SU-DHL-6 (cell line): Measurements from ENCODE around the gene ERBB4.

Experiments used
- H2AFZ ChIP-seq: fragments of 200-600 bp; sonication (generic); 2 replicates; pipeline ENCODE4 v1.6.1; 2014; ENCODE audit warnings: low read depth, mild to moderate bottlenecking, moderate library complexity, mixed read lengths, antibody characterized with exemption, low read length; ENCODE audit not compliant: severe bottlenecking
- H3F3A ChIP-seq: fragments of 200-600 bp; shearing (Covaris generic); 2 replicates; pipeline ENCODE4 v1.6.0; 2016; ENCODE audit warnings: antibody characterized with exemption, mild to moderate bottlenecking; ENCODE audit not compliant: insufficient read depth
- H3K27ac ChIP-seq: fragments of 200-600 bp; sonication (generic); 2 replicates; pipeline ENCODE4 v1.5.1; 2016; ENCODE audit warnings: low read depth, mild to moderate bottlenecking, low read length, moderate library complexity, mixed read lengths
- H3K27me3 ChIP-seq: fragments of 200-600 bp; sonication (generic), shearing (Covaris generic); 2 replicates; pipeline ENCODE4 v1.6.0; 2014; ENCODE audit warnings: mild to moderate bottlenecking, low read length
- H3K36me3 ChIP-seq: fragments of 200-600 bp; sonication (generic); 2 replicates; pipeline ENCODE4 v1.6.1; 2014; ENCODE audit warnings: mild to moderate bottlenecking, low read length, mixed read lengths
- H3K4me2 ChIP-seq: fragments of 300-600, 200-600 bp; shearing (Covaris generic), sonication (generic); 2 replicates; pipeline ENCODE4 v1.6.0; 2014; ENCODE audit warnings: low read length, low read depth, mild to moderate bottlenecking; ENCODE audit not compliant: poor library complexity, severe bottlenecking
- H3K4me3 ChIP-seq: fragments of 200-600 bp; sonication (generic); 2 replicates; pipeline ENCODE4 v1.5.1; 2014; ENCODE audit warnings: antibody characterized with exemption, low read length, mild to moderate bottlenecking, mixed read lengths; ENCODE audit not compliant: insufficient read depth, poor library complexity, severe bottlenecking
- H3K79me2 ChIP-seq: fragments of 200-600 bp; sonication (generic); 2 replicates; pipeline ENCODE4 v1.6.1; 2014; ENCODE audit warnings: mild to moderate bottlenecking, low read length, moderate library complexity; ENCODE audit not compliant: insufficient read depth
- H3K9ac ChIP-seq: fragments of 200-600 bp; sonication (generic); 2 replicates; pipeline ENCODE4 v1.7.0; 2014; ENCODE audit warnings: mild to moderate bottlenecking, low read length
- H3K9me2 ChIP-seq: fragments of 200-600 bp; sonication (generic); replicated peaks from 2 replicates; pipeline ENCODE4 v1.6.1; 2014; ENCODE audit warnings: low read length; ENCODE audit not compliant: insufficient read depth
- H3K9me3 ChIP-seq: fragments of 200-600 bp; sonication (generic); 2 replicates; pipeline ENCODE4 v1.6.1; 2014; ENCODE audit warnings: low read length, mixed read lengths; ENCODE audit not compliant: insufficient read depth
- H4K20me1 ChIP-seq: fragments of 200-600 bp; sonication (generic); 2 replicates; pipeline ENCODE4 v1.6.1; 2014; ENCODE audit warnings: low read depth, mild to moderate bottlenecking, antibody characterized with exemption, low read length, moderate library complexity, mixed read lengths
- EZH2phosphoT487 ChIP-seq: fragments of 200-600 bp; sonication (generic), shearing (Covaris generic); conservative IDR thresholded peaks from 2 replicates; pipeline ENCODE4 v1.6.1; 2018; ENCODE audit warnings: mild to moderate bottlenecking, antibody characterized with exemption, low read length, moderate library complexity, mixed read lengths
- TF ChIP-seq, protein P1 (sequence below): fragments of 200-600 bp; sonication (generic); IDR thresholded peaks from one replicate; pipeline ENCODE4 v1.5.1; 2017; ENCODE audit warnings: antibody characterized with exemption, mild to moderate bottlenecking, low read length, moderate library complexity; ENCODE audit not compliant: insufficient read depth, poor library complexity, severe bottlenecking

The ERBB4 gene

GRCh38 chr2:211512806-211513205 lies 1025.8 kb downstream of the ERBB4 start:
- H3K27ac ChIP-seq: no peak overlapping the region
- no peak overlapping the region for H3K4me3 ChIP-seq
- no peak overlapping the region for H3K4me2 ChIP-seq
- H2AFZ ChIP-seq: no peak overlapping the region
- H3K36me3 ChIP-seq: no peaks in the 10 kb centered on the region
- no peaks in the 10 kb centered on the region for H3K9me3 ChIP-seq
- H4K20me1 ChIP-seq: no peaks in the 10 kb centered on the region
- H3F3A ChIP-seq: no peaks in the 10 kb centered on the region
- H3K27me3 ChIP-seq: no peaks in the 10 kb centered on the region
- no peaks in the 10 kb centered on the region for H3K79me2 ChIP-seq
- H3K9ac ChIP-seq: no peak overlapping the region
- TF ChIP-seq, protein P1, sequence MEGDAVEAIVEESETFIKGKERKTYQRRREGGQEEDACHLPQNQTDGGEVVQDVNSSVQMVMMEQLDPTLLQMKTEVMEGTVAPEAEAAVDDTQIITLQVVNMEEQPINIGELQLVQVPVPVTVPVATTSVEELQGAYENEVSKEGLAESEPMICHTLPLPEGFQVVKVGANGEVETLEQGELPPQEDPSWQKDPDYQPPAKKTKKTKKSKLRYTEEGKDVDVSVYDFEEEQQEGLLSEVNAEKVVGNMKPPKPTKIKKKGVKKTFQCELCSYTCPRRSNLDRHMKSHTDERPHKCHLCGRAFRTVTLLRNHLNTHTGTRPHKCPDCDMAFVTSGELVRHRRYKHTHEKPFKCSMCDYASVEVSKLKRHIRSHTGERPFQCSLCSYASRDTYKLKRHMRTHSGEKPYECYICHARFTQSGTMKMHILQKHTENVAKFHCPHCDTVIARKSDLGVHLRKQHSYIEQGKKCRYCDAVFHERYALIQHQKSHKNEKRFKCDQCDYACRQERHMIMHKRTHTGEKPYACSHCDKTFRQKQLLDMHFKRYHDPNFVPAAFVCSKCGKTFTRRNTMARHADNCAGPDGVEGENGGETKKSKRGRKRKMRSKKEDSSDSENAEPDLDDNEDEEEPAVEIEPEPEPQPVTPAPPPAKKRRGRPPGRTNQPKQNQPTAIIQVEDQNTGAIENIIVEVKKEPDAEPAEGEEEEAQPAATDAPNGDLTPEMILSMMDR: no peak
- TF ChIP-seq EZH2phosphoT487: no peak
- H3K9me2 ChIP-seq: no peaks in the 10 kb centered on the region

DNA sequence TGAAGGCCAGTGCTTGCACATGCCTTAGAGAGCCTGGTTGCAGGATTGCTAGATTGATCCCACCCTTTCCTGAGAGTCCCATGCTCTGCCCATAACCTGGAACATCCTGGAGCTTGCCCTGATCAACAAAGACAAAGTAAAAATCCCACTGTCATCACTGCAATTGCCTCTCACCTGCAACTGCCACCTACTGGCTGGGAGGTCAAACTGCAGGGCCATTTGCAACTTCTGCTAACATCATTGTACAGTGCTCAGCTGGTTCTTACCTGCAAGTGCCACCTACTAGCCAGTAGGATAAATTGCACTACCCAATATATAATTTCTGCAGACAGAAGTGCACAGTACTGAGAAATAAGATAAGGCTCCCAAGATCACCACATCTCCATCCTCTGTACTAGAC lies 1034.7 kb downstream of the ERBB4 start:
- H4K20me1 ChIP-seq: no peaks in the 10 kb centered on the region
- H2AFZ ChIP-seq: no peak overlapping the region
- no peak overlapping the region for H3K4me3 ChIP-seq
- no peak overlapping the region for H3K4me2 ChIP-seq
- no peaks in the 10 kb centered on the region for H3K36me3 ChIP-seq
- no peaks in the 10 kb centered on the region for H3K79me2 ChIP-seq
- H3K9ac ChIP-seq: no peak overlapping the region
- H3F3A ChIP-seq: no peaks in the 10 kb centered on the region
- no peak overlapping the region for H3K27ac ChIP-seq
- H3K9me2 ChIP-seq: no peaks in the 10 kb centered on the region
- no peaks in the 10 kb centered on the region for H3K9me3 ChIP-seq
- TF ChIP-seq, protein P1: peak; percentile 55
- TF ChIP-seq EZH2phosphoT487: no peak
- no peaks in the 10 kb centered on the region for H3K27me3 ChIP-seq

- H3K4me3 ChIP-seq: no peak overlapping the region
- H3F3A ChIP-seq: no peaks in the 10 kb centered on the region
- no peaks in the 10 kb centered on the region for H3K9me2 ChIP-seq
- H3K9me3 ChIP-seq: no peaks in the 10 kb centered on the region
- H3K9ac ChIP-seq: no peak overlapping the region
- H3K27ac ChIP-seq: no peak overlapping the region
- no peaks in the 10 kb centered on the region for H4K20me1 ChIP-seq
- H3K36me3 ChIP-seq: no peaks in the 10 kb centered on the region
- H3K27me3 ChIP-seq: no peaks in the 10 kb centered on the region
- H3K79me2 ChIP-seq: no peaks in the 10 kb centered on the region
- no peak overlapping the region for H2AFZ ChIP-seq
- no peak for TF ChIP-seq EZH2phosphoT487
- TF ChIP-seq, protein P1: no peak
- H3K4me2 ChIP-seq: no peak overlapping the region
Observed at GRCh38 chr2:211503198-211503597, 1035.4 kb downstream of the ERBB4 start.
